H9 (cell line): ENCODE results near the gene SLC1A5. TPM values are rescaled to one million over a fixed set of nuclear protein-coding genes. Genes with fewer than 3 reads are reported as not detected.

Experiments
- DNase-seq: peaks from one replicate; pipeline ENCODE4 v3.0.0-alpha.2; 2017
- H2AFZ ChIP-seq: one replicate; pipeline ENCODE4 v1.6.1; 2013; ENCODE audit warnings: mild to moderate bottlenecking, low read length, control low read depth, moderate library complexity
- H2AK5ac ChIP-seq: 2 replicates; pipeline ENCODE4 v1.6.1; 2013; ENCODE audit warnings: low read length, control low read depth, mixed read lengths; ENCODE audit not compliant: insufficient read length
- H2BK120ac ChIP-seq: one replicate; pipeline ENCODE4 v1.6.1; 2013; ENCODE audit warnings: low read depth, mild to moderate bottlenecking, low read length, control low read depth, inconsistent platforms; ENCODE audit not compliant: poor library complexity, severe bottlenecking
- H2BK12ac ChIP-seq: 2 replicates; pipeline ENCODE4 v1.6.1; 2013; ENCODE audit warnings: low read length, control low read depth, mixed read lengths, low read depth; ENCODE audit not compliant: insufficient read length
- H2BK15ac ChIP-seq: 2 replicates; pipeline ENCODE4 v1.6.1; 2013; ENCODE audit warnings: low read depth, low read length, control low read depth
- H2BK20ac ChIP-seq: one replicate; pipeline ENCODE4 v1.6.1; 2013; ENCODE audit warnings: low read depth, mild to moderate bottlenecking, low read length, control low read depth, inconsistent platforms; ENCODE audit not compliant: poor library complexity, severe bottlenecking
- H2BK5ac ChIP-seq: 2 replicates; pipeline ENCODE4 v1.6.1; 2013; ENCODE audit warnings: low read length, control low read depth, mixed read lengths; ENCODE audit not compliant: insufficient read length
- H3K14ac ChIP-seq: 2 replicates; pipeline ENCODE4 v1.6.1; 2013; ENCODE audit warnings: low read length, control low read depth; ENCODE audit not compliant: insufficient read depth
- H3K18ac ChIP-seq: 2 replicates; pipeline ENCODE4 v1.6.1; 2013; ENCODE audit warnings: low read depth, mild to moderate bottlenecking, mixed read lengths, low read length, control low read depth; ENCODE audit not compliant: insufficient read length
- H3K23ac ChIP-seq: 2 replicates; pipeline ENCODE4 v1.6.1; 2013; ENCODE audit warnings: low read length, control low read depth, mixed read lengths, low read depth; ENCODE audit not compliant: insufficient read length
- H3K23me2 ChIP-seq: 2 replicates; pipeline ENCODE4 v1.6.1; 2013; ENCODE audit warnings: low read depth, mild to moderate bottlenecking, mixed read lengths, low read length, control low read depth; ENCODE audit not compliant: insufficient read length, poor library complexity, severe bottlenecking
- H3K27ac ChIP-seq: 2 replicates; pipeline ENCODE4 v1.5.1; 2013; ENCODE audit warnings: low read length, control low read depth, mixed read lengths, low read depth; ENCODE audit not compliant: insufficient read length
- H3K27me3 ChIP-seq: 2 replicates; pipeline ENCODE4 v1.6.1; 2013; ENCODE audit warnings: low read length, control low read depth, inconsistent platforms; ENCODE audit not compliant: insufficient read depth
- H3K4ac ChIP-seq: 2 replicates; pipeline ENCODE4 v1.6.1; 2013; ENCODE audit warnings: low read depth, mild to moderate bottlenecking, control low read depth, inconsistent platforms, low read length, moderate library complexity
- H3K4me1 ChIP-seq: 2 replicates; pipeline ENCODE4 v1.6.1; 2013; ENCODE audit warnings: low read length, control low read depth, inconsistent platforms; ENCODE audit not compliant: insufficient read depth
- H3K4me2 ChIP-seq: 2 replicates; pipeline ENCODE4 v1.6.1; 2013; ENCODE audit warnings: low read length, control low read depth, mixed read lengths; ENCODE audit not compliant: insufficient read length, insufficient read depth
- H3K56ac ChIP-seq: 2 replicates; pipeline ENCODE4 v1.6.1; 2013; ENCODE audit warnings: low read depth, mild to moderate bottlenecking, mixed read lengths, low read length, control low read depth; ENCODE audit not compliant: insufficient read length
- H3K79me1 ChIP-seq: 2 replicates; pipeline ENCODE4 v1.6.1; 2013; ENCODE audit warnings: low read depth, mild to moderate bottlenecking, moderate library complexity, low read length, control low read depth, inconsistent platforms; ENCODE audit not compliant: insufficient read depth, poor library complexity, severe bottlenecking
- H3K79me2 ChIP-seq: 2 replicates; pipeline ENCODE4 v1.6.1; 2013; ENCODE audit warnings: low read length, control low read depth, inconsistent platforms; ENCODE audit not compliant: insufficient read depth
- H3K9ac ChIP-seq: 2 replicates; pipeline ENCODE4 v1.6.1; 2013; ENCODE audit warnings: low read length, control low read depth, mixed read lengths; ENCODE audit not compliant: insufficient read length; ENCODE audit errors: extremely low read depth
- H3K9me3 ChIP-seq: one replicate; pipeline ENCODE4 v1.6.1; 2013; ENCODE audit warnings: low read depth, low read length, inconsistent platforms; ENCODE audit not compliant: control insufficient read depth
- H3T11ph ChIP-seq: one replicate; pipeline ENCODE4 v1.6.1; 2013; ENCODE audit warnings: mild to moderate bottlenecking, low read length, control low read depth, inconsistent platforms
- H4K20me1 ChIP-seq: one replicate; pipeline ENCODE4 v1.6.1; 2013; ENCODE audit not compliant: control insufficient read depth, insufficient read length, insufficient read depth
- H4K5ac ChIP-seq: 2 replicates; pipeline ENCODE4 v1.6.1; 2013; ENCODE audit warnings: low read depth, mild to moderate bottlenecking, mixed read lengths, low read length, control low read depth; ENCODE audit not compliant: insufficient read length
- H4K8ac ChIP-seq: replicated peaks from 2 replicates; pipeline ENCODE4 v1.6.1; 2013; ENCODE audit warnings: low read length, control low read depth, mixed read lengths, low read depth; ENCODE audit not compliant: insufficient read length
- H4K91ac ChIP-seq: 2 replicates; pipeline ENCODE4 v1.6.1; 2013; ENCODE audit warnings: low read depth, mild to moderate bottlenecking, moderate library complexity, mixed read lengths, low read length, control low read depth; ENCODE audit not compliant: insufficient read length
- H3K27ac Mint-ChIP-seq, 3 experiments: 2 replicates in 2 of 3; 3 replicates in 1 of 3; pipeline ENCODE4 v1.8.0; 2020 to 2021; ENCODE audit warnings: mixed read lengths in 3 of 3, mild to moderate bottlenecking in 1 of 3, moderate library complexity in 1 of 3
- H3K27me3 Mint-ChIP-seq: 2 replicates; pipeline ENCODE4 v1.8.0; 2021; ENCODE audit warnings: low read depth, mild to moderate bottlenecking, moderate library complexity, mixed read lengths
- H3K36me3 Mint-ChIP-seq, 3 experiments: 2 replicates in 2 of 3; 3 replicates in 1 of 3; pipeline ENCODE4 v1.8.0; 2020 to 2021; ENCODE audit warnings: low read depth in 3 of 3, mixed read lengths in 3 of 3; ENCODE audit not compliant: insufficient read depth in 1 of 3
- H3K4me1 Mint-ChIP-seq, 2 experiments: 2 replicates each; pipeline ENCODE4 v1.8.0; 2020; ENCODE audit warnings: mixed read lengths in 2 of 2
- H3K4me3 Mint-ChIP-seq, 2 experiments: 2 replicates in 1 of 2; 3 replicates in 1 of 2; pipeline ENCODE4 v1.8.0; 2020 to 2021; ENCODE audit warnings: mild to moderate bottlenecking in 2 of 2, mixed read lengths in 2 of 2, moderate library complexity in 1 of 2
- H3K9me3 Mint-ChIP-seq, 2 experiments: 2 replicates in 1 of 2; 3 replicates in 1 of 2; pipeline ENCODE4 v1.8.0; 2020; ENCODE audit warnings: mild to moderate bottlenecking in 2 of 2, mixed read lengths in 2 of 2, moderate library complexity in 1 of 2
- CTCF ChIP-seq: fragments of 200-600 bp; sonication (generic); conservative IDR thresholded peaks from 3 replicates; pipeline ENCODE4 v1.8.0; 2021; ENCODE audit warnings: antibody characterized with exemption, mild to moderate bottlenecking
- WGBS: extraction: QIAGEN DNeasy Blood & Tissue Kit; methylation state at CpG from one replicate; pipeline ENCODE4 v1.1.7; 2013; ENCODE audit warnings: missing lambda C conversion rate, low lambda C conversion rate, mixed read lengths; ENCODE audit not compliant: insufficient read length; ENCODE audit errors: extremely low coverage; 5-methylcytosine and 5-hydroxymethylcytosine counted together
- total RNA-seq: library from RNA; stranded (reverse); gene quantifications from 2 replicates; pipeline ENCODE4 v1.2.1, GENCODE V29; 2021

Gene SLC1A5
- total RNA-seq, 1 experiment from 2014 or later = 258 TPM

- H3K36me3 Mint-ChIP-seq = no peaks in the 10 kb centered on the region
- Histone ChIP-seq H3K4me1 (no peaks in the 10 kb centered on the region), H4K8ac (no peak overlapping the region)
Observed at GRCh38 chr19:46821512-46822409, 33.4 kb upstream of the SLC1A5 start.

More at GRCh38 chr19:46821512-46822409, 33.4 kb upstream of the SLC1A5 start:
- Histone ChIP-seq H3K27ac (no peak overlapping the region), H3K56ac (no peak overlapping the region), H2BK20ac (no peak overlapping the region), H4K5ac (no peak overlapping the region), H4K91ac (no peak overlapping the region), H3T11ph (no peak overlapping the region), H3K79me1 (no peaks in the 10 kb centered on the region), H3K79me2 (no peaks in the 10 kb centered on the region), H3K9ac (no peak overlapping the region), H3K9me3 (no peaks in the 10 kb centered on the region), H3K4ac (no peak overlapping the region), H2BK120ac (no peak overlapping the region), H3K23ac (no peak overlapping the region), H3K4me2 (no peak overlapping the region), H2BK15ac (no peak overlapping the region), H2BK5ac (no peak overlapping the region), H2AK5ac (no peak overlapping the region), H2BK12ac (no peak overlapping the region), H4K20me1 (no peaks in the 10 kb centered on the region), H3K23me2 (no peaks in the 10 kb centered on the region), H3K14ac (no peak overlapping the region), H3K18ac (no peak overlapping the region), H2AFZ (no peak overlapping the region), H3K27me3 (no peaks in the 10 kb centered on the region)
- WGBS = no CpG with 5 or more reads among the region's 18 CpGs
- no peak overlapping the region for H3K27ac Mint-ChIP-seq
- no peak overlapping the region for H3K4me3 Mint-ChIP-seq
- no peak for TF ChIP-seq CTCF
- no peaks in the 10 kb centered on the region; the same call in 1 of the 2 replicates for H3K27me3 Mint-ChIP-seq
- H3K9me3 Mint-ChIP-seq = peaks cover 0 to 2% of the 10 kb centered on the region in 2 experiments; a peak in 2 of 5 replicates
- H3K4me1 Mint-ChIP-seq = peaks cover 7 to 9% of the 10 kb centered on the region in 2 experiments; a peak in 3 of 4 replicates
- DNase-seq = peak; percentile 41
